WTC11 (cell line): ENCODE results near the gene LDB3. TPM values are rescaled to one million over a fixed set of nuclear protein-coding genes. Genes with fewer than 3 reads are reported as not detected.
A peak's percentile ranks its signal among the peaks of the same experiment; 100 is the strongest.

Experiments
- ATAC-seq: fragments of 200-7000 bp; cut with Tn5 transposase; 2 replicates; pipeline ENCODE4 v1.10.0; 2021; ENCODE audit warnings: mild to moderate bottlenecking, moderate library complexity
- CTCF ChIA-PET: fragments of 300-600 bp; sonication (Branson Sonifier 250); formaldehyde crosslinking; loops from one replicate; lab custom pipeline; 2021; ENCODE audit warnings: antibody characterized with exemption; lab: Charles Lee
- POLR2A ChIA-PET: fragments of 350-600 bp; sonication (Branson Sonifier 250); formaldehyde crosslinking; loops from one replicate; lab custom pipeline; 2021; ENCODE audit warnings: antibody characterized with exemption; lab: Charles Lee
- DNase-seq: peaks from one replicate; pipeline ENCODE4 v3.0.0; 2021; ENCODE audit warnings: low spot score
- H3K27ac Mint-ChIP-seq: 2 replicates; pipeline ENCODE4 v1.8.0; 2021; ENCODE audit warnings: mixed read lengths
- H3K27me3 Mint-ChIP-seq: 2 replicates; pipeline ENCODE4 v1.8.0; 2021; ENCODE audit warnings: low read depth, mild to moderate bottlenecking, moderate library complexity, mixed read lengths
- H3K36me3 Mint-ChIP-seq: 2 replicates; pipeline ENCODE4 v1.8.0; 2021; ENCODE audit warnings: mixed read lengths
- H3K4me1 Mint-ChIP-seq: 2 replicates; pipeline ENCODE4 v1.8.0; 2022; ENCODE audit warnings: mixed read lengths
- H3K4me3 Mint-ChIP-seq: 2 replicates; pipeline ENCODE4 v1.8.0; 2021; ENCODE audit warnings: mild to moderate bottlenecking, moderate library complexity, mixed read lengths
- H3K9me3 Mint-ChIP-seq: 2 replicates; pipeline ENCODE4 v1.8.0; 2021; ENCODE audit warnings: mixed read lengths
- ATF3 ChIP-seq: sonication (generic); formaldehyde crosslinking; conservative IDR thresholded peaks from 2 replicates; pipeline ENCODE4 v1.8.1; 2022; ENCODE audit warnings: mild to moderate bottlenecking, missing genetic modification reagents
- CTCF ChIP-seq: fragments of 200-600 bp; IDR thresholded peaks from 2 replicates; pipeline ENCODE4 v1.8.0; 2022; ENCODE audit warnings: antibody characterized with exemption
- E2F1 ChIP-seq: sonication (generic); formaldehyde crosslinking; IDR thresholded peaks from 2 replicates; pipeline ENCODE4 v1.8.0; 2022; ENCODE audit warnings: mild to moderate bottlenecking, missing genetic modification reagents
- ESRRA ChIP-seq: sonication (generic); formaldehyde crosslinking; IDR thresholded peaks from 2 replicates; pipeline ENCODE4 v1.8.1; 2022; ENCODE audit warnings: mild to moderate bottlenecking, missing genetic modification reagents, borderline replicate concordance
- JAZF1 ChIP-seq: fragments of 250-450 bp; sonication (Bioruptor Pico); IDR thresholded peaks from 2 replicates; pipeline ENCODE4 v1.9.0; 2021; ENCODE audit warnings: moderate library complexity, mild to moderate bottlenecking, inconsistent platforms
- MAX ChIP-seq: sonication (generic); formaldehyde crosslinking; IDR thresholded peaks from 2 replicates; pipeline ENCODE4 v1.8.0; 2022; ENCODE audit warnings: mild to moderate bottlenecking, missing genetic modification reagents
- MLX ChIP-seq: sonication (generic); formaldehyde crosslinking; IDR thresholded peaks from 2 replicates; pipeline ENCODE4 v1.8.1; 2023; ENCODE audit warnings: mild to moderate bottlenecking, missing genetic modification reagents, moderate library complexity
- MXD4 ChIP-seq: fragments of 250-450 bp; sonication (Bioruptor Pico); IDR thresholded peaks from 2 replicates; pipeline ENCODE4 v1.8.0; 2021; ENCODE audit warnings: mild to moderate bottlenecking, moderate library complexity, borderline replicate concordance
- NR1H2 ChIP-seq: sonication (generic); formaldehyde crosslinking; IDR thresholded peaks from 2 replicates; pipeline ENCODE4 v1.9.0; 2021; ENCODE audit warnings: mild to moderate bottlenecking, moderate library complexity, missing genetic modification reagents
- NR3C1 ChIP-seq: sonication (generic); formaldehyde crosslinking; conservative IDR thresholded peaks from 2 replicates; pipeline ENCODE4 v1.8.1; 2023; ENCODE audit warnings: low read depth, mild to moderate bottlenecking, missing genetic modification reagents
- RELA ChIP-seq: sonication (generic); formaldehyde crosslinking; IDR thresholded peaks from 2 replicates; pipeline ENCODE4 v1.8.1; 2022; ENCODE audit warnings: missing genetic modification reagents, mild to moderate bottlenecking, borderline replicate concordance
- ZNF396 ChIP-seq: fragments of 250-450 bp; sonication (Bioruptor Pico); IDR thresholded peaks from 2 replicates; pipeline ENCODE4 v1.8.0; 2021; ENCODE audit warnings: mild to moderate bottlenecking, moderate library complexity, borderline replicate concordance
- ZNF425 ChIP-seq: fragments of 250-450 bp; sonication (Bioruptor Pico); conservative IDR thresholded peaks from 2 replicates; pipeline ENCODE4 v1.9.0; 2021; ENCODE audit warnings: mild to moderate bottlenecking
- total RNA-seq: library from RNA; stranded (reverse); gene quantifications from 3 replicates; pipeline ENCODE4 v1.2.3, GENCODE V29; 2021

LDB3 gene
- total RNA-seq, 1 experiment from 2014 or later: 0.42 TPM

- peak; percentile 7 for DNase-seq
- H3K27me3 Mint-ChIP-seq: no peaks in the 10 kb centered on the region
- H3K9me3 Mint-ChIP-seq: no peaks in the 10 kb centered on the region
- H3K4me3 Mint-ChIP-seq: no peak overlapping the region
- no peaks in the 10 kb centered on the region for H3K4me1 Mint-ChIP-seq
- no peak for TF ChIP-seq ZNF396 (CRISPR knock-in tag)
- no peak for ATAC-seq
- POLR2A ChIA-PET: no interaction called here
- H3K27ac Mint-ChIP-seq: no peak overlapping the region
- H3K36me3 Mint-ChIP-seq: no peaks in the 10 kb centered on the region
- CTCF ChIA-PET: no interaction called here
Measured at GRCh38 chr10:86659161-86659691, 9.1 kb upstream of the LDB3 start.

GRCh38 chr10:86659721-86660453 lies 8.4 kb upstream of the LDB3 start:
- TF ChIP-seq NR1H2 (CRISPR knock-in tag): no peak
- TF ChIP-seq MXD4: no peak
- no peak for TF ChIP-seq RELA (CRISPR knock-in tag)
- TF ChIP-seq E2F1 (CRISPR knock-in tag): no peak
- TF ChIP-seq ZNF425 (CRISPR knock-in tag): no peak
- TF ChIP-seq ATF3: no peak
- TF ChIP-seq ESRRA (CRISPR knock-in tag): no peak
- no peak for TF ChIP-seq MAX (CRISPR knock-in tag)
- no peak for TF ChIP-seq CTCF
- no peak for TF ChIP-seq JAZF1
- no peak for TF ChIP-seq NR3C1 (CRISPR knock-in tag)
- no peaks in the 10 kb centered on the region; the same call in 1 of the 2 replicates for H3K4me1 Mint-ChIP-seq
- no peaks in the 10 kb centered on the region for H3K36me3 Mint-ChIP-seq
- DNase-seq: peak; percentile 7
- ChIA-PET CTCF (no interaction called here), POLR2A (no interaction called here)
- H3K27ac Mint-ChIP-seq: no peak overlapping the region
- no peak for ATAC-seq
- no peak overlapping the region for H3K4me3 Mint-ChIP-seq
- no peaks in the 10 kb centered on the region for H3K9me3 Mint-ChIP-seq
- no peaks in the 10 kb centered on the region for H3K27me3 Mint-ChIP-seq

GRCh38 chr10:86661161-86662025 lies 6.9 kb upstream of the LDB3 start:
- no peak overlapping the region for H3K4me3 Mint-ChIP-seq
- no peaks in the 10 kb centered on the region for H3K36me3 Mint-ChIP-seq
- peak; percentile 7 for DNase-seq
- ChIA-PET POLR2A (interaction anchor here (0.6 kb wide), 1 partner anchor 113 kb away, joined by 3 read pairs; no protein-coding TSS in a partner anchor), CTCF (interaction anchor here (1.7 kb wide), 1 partner anchor 23 kb away, joined by 6 read pairs; no protein-coding TSS in a partner anchor)
- TF ChIP-seq MLX (CRISPR knock-in tag): no peak
- ATAC-seq: no peak
- H3K27ac Mint-ChIP-seq: peak overlapping the region; percentile 29; the same call in 1 of the 2 replicates
- H3K27me3 Mint-ChIP-seq: no peaks in the 10 kb centered on the region
- no peaks in the 10 kb centered on the region for H3K9me3 Mint-ChIP-seq
- H3K4me1 Mint-ChIP-seq: peaks cover 9% of the 10 kb centered on the region
